Measurements from ENCODE around the gene CSTPP1.

DNA sequence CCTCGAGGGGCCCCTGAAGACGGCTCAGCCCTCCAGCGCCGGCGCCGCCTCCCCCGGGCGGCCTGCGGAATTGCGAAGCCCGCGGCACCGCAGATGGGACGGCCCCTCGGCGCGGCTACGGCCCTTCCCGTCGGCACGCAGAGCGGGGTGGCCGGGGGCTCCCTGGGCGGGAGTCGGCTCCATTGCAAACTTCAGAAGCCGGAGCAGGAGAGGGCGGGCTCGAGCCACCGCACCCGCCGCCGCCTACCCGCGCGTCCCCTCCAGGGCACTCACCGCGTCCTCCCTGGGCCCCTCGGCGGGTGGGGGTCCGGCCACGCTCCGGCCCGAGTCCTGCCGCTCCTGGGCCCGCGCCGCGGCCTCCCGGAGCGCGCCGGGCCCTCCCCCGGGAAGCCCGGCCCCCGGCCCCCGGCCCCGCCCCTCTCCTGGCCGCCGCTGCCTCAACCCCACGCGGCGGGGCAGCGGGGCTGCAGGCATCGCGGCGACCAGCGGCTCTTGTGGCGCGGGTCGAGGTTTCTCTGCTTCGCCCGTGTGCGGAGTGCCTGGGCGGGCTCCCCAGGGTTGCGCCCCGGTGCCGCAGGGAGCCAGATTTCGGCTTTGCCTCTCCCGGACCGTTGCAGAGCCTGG is 249.6 kb downstream of the CSTPP1 start, which contains the start of gene PACSIN3:
- TF ChIP-seq, protein P1, sequence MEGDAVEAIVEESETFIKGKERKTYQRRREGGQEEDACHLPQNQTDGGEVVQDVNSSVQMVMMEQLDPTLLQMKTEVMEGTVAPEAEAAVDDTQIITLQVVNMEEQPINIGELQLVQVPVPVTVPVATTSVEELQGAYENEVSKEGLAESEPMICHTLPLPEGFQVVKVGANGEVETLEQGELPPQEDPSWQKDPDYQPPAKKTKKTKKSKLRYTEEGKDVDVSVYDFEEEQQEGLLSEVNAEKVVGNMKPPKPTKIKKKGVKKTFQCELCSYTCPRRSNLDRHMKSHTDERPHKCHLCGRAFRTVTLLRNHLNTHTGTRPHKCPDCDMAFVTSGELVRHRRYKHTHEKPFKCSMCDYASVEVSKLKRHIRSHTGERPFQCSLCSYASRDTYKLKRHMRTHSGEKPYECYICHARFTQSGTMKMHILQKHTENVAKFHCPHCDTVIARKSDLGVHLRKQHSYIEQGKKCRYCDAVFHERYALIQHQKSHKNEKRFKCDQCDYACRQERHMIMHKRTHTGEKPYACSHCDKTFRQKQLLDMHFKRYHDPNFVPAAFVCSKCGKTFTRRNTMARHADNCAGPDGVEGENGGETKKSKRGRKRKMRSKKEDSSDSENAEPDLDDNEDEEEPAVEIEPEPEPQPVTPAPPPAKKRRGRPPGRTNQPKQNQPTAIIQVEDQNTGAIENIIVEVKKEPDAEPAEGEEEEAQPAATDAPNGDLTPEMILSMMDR (conservative IDR thresholded peaks at IDR 0.05): no peak
- no peak for TF ChIP-seq EZH2 (IDR thresholded peaks at IDR 0.05; ENCODE audit: low read depth)
